NCI-H2029 treated with DMSO at 0.1 percent for 48 hours (cell line): Measurements from ENCODE around the gene EPS8.

Experiments
- DNase-seq: peaks from one replicate; lab custom pipeline; 2025; lab: John Stamatoyannopoulos, UW

The EPS8 gene

GRCh38 chr12:15717940-15718567 is 71.1 kb downstream of the EPS8 start:
- DNase-seq = no peak

- DNase-seq = no peak
Observed at GRCh38 chr12:15716581-15716980, 72.6 kb downstream of the EPS8 start.

GRCh38 chr12:15714256-15714655 is 74.9 kb downstream of the EPS8 start:
- DNase-seq = no peak

DNA sequence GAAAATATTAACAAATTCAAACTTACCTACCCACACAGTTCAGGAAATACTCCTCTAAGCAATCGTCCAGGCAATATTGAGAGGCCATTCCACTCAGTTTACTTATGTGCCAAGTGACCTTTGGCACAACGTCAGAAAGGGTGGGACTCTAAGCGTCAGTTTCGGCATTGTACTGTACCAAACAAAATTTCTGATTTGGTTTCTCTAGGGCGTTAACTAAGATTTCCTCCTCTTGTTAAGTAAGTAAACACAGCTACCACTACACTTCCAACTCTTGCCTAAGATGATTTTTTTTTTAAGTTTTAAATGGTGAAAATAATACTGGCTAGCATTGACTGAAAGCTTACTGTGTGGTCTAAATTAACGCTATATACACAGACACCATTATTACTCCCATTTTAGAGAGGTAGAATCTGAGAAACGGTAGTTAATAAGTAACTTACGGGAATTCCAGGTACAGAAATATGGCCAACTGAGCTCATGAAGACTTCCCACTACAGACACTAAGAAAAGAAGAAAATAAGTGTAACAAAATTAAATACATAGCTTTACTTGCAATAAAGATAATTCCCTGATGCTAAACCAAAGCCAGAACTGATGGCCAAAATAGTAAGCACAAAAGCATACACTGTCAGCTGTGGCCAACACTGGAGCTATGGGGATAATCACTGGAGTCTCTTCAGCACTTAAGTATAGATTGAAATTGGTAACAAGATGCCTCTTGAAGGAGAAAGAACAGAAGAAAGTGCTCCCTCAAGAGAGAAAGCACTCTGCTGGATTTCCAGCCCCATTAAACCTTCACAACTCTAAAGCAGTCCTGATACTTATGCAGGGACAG is 76.1 kb downstream of the EPS8 start:
- DNase-seq = no peak

GRCh38 chr12:15712160-15712559 is 77.0 kb downstream of the EPS8 start:
- DNase-seq = no peak

- no peak for DNase-seq
Observed at GRCh38 chr12:15710860-15711510, 78.2 kb downstream of the EPS8 start.

GRCh38 chr12:15709551-15709950 is 79.6 kb downstream of the EPS8 start:
- no peak for DNase-seq

- DNase-seq = no peak
Observed at GRCh38 chr12:15708396-15709076, 80.7 kb downstream of the EPS8 start.

- DNase-seq = no peak
Observed at GRCh38 chr12:15707516-15708199, 81.5 kb downstream of the EPS8 start.

- DNase-seq = no peak
Observed at GRCh38 chr12:15706010-15706676, 83.0 kb downstream of the EPS8 start.

- DNase-seq = no peak
Observed at GRCh38 chr12:15705606-15706005, 83.6 kb downstream of the EPS8 start.

DNA sequence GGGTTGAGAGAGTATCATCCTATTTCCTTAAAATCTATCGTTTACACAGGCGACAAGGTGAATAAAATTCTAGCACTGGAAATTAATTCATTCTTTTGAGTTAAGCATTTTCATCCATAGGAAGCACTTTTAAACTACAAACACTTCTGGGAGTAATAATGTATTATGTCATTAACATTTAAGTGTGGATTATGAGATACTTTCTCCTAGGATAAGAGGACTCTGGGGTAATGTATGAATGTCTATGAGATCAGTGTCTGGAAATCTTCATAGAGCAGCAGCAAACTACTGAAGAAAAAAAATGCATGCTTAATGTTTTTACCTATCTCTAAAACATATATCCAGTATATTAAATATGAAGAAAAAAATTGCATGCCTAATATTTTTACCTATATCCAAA is 86.9 kb downstream of the EPS8 start:
- no peak for DNase-seq

DNA sequence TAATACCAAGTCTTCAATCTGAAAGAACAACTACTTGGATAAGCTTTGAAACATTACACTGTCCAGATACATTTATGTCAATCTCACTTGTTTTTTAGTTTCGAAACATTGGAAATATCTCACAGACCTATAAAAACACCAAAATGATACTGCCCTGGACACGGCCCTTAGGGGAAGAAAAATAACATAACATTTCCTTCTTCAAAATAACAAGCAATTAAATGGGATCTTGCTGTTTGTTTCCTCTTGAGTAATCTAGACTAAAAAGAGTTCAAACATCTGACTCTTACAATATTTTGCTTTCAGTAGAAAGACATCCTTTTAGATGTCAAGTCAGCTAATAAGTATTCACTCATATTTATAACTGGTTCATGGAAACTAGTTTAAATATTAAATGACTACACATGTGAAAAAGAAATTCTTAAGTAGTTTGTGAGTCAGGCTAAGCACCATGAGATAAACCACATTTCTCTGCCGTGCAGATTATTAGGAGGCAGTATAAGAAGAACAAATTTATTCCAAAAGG is 87.5 kb downstream of the EPS8 start:
- no peak for DNase-seq

GRCh38 chr12:15701206-15701605 is 88.0 kb downstream of the EPS8 start:
- no peak for DNase-seq

DNA sequence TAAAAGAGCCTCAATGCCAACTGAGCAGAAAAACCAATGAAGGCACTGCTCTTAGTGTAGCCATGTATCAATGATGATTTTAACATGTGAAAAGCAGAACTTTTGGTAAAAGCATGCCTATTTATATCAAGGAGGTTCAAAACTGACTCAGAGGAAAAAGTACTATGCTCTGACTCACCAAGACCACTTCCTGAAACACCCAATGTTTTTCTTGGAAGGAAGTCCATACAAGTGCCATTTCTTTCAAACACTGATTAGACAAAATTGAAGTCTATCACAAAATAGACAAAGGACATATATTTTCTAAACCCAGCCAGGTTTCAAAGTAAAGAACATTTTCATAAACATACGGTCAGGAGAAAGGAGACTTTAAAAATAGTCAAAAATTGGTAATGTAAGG is 88.6 kb downstream of the EPS8 start:
- no peak for DNase-seq

DNA sequence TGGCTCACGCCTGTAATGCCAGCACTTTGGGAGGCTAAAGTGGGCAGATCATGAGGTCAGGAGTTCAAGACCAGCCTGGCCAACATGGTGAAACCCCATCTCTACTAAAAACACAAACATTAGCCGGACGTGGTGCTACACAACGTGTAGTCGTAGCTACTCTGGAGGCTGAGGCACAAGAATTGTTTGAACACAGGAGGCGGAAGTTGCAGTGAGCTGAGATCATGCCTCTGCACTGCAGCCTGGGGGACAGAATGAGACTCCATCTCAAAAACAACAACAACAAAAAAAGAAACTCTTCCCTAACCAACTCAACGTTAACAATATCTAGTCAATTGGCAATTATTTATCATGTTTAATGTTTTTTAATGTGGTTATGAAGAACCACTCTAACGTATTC is 89.3 kb downstream of the EPS8 start:
- no peak for DNase-seq

- no peak for DNase-seq
Observed at GRCh38 chr12:15698377-15698871, 90.8 kb downstream of the EPS8 start.

DNA sequence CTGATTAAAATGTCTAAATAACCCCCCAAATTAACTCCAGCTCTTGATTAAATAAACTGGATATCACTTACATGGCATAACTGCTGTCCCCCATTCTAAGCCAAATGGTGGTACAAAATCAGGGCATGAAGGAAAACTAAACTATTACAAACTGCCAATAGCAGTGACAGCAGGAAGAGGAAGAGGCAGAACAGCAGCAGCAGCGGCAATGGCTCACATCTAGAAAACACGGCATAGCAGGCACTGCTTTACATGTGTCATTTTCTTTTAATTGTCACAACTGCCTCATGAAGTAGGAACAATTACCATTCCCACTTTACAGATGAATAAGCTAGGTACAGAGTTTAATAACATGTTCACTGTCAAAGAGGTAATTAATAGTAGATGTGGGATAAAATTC is 92.0 kb downstream of the EPS8 start:
- no peak for DNase-seq

DNA sequence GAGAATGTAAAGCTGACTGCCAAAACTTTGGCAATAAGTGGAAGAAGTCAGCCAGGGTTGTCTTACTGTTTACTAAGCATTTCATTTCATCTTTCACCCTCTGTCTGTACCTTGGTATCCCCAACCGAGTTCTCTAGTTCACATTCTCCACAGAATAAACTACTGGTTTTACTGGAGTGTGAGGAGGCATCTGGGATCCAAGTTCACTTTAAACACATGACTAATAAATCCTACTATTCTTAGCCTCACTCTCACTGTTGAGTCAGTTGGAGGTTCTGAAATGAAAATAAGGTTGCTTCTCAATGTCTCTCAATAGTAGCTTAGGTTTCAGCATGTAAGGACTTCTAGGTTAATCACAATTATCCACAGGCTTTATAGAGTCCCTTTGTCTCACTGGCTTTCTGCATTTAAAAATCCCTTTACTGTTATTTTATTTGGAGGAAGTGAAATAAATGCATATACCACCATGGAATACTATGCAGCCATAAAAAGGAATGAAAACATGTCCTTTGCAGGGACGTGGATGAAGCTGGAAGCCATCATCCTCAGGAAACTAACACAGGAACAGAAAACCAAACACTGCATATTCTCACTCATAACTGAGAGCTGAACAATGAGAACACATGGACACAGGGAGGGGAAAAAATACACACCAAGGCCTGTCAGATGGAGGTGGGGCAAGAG is 95.8 kb downstream of the EPS8 start:
- DNase-seq = no peak

DNA sequence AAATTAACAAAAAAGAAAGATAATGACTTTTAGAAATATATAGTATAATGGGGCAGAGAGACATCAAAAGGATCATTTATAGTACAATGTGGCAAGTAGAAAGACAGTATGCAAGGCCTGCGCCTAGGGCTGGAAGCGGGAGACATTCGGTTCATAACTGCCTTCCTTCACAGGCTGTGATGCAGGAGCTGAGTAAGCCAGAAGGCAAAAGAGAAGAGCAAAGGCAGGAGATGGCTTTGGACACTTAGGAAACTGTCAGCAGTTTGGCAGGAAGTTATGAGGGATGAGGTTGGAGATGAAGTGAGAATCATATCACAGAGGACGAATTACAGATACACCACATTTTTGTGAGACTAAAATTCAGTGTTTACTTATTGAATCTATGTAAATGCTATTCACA is 97.8 kb downstream of the EPS8 start:
- no peak for DNase-seq
